Lower leg skin (tissue), 3 donors: Measurements from ENCODE around the gene SH2D3A.

ENCODE experiments used
- CTCF ChIP-seq, 3 donors: fragments of 450-650 bp; IDR thresholded peaks; one replicate each; pipeline ENCODE4 v1.5.1; 2016; ENCODE audit warnings: antibody characterized with exemption in 3 of 3, mild to moderate bottlenecking in 3 of 3, moderate library complexity in 2 of 3
- POLR2A ChIP-seq, 2 donors: fragments of 450-650 bp; IDR thresholded peaks; one replicate each; pipeline ENCODE4 v1.6.1; 2016 to 2017; ENCODE audit warnings: antibody characterized with exemption in 2 of 2, mild to moderate bottlenecking in 1 of 2, moderate library complexity in 1 of 2

GRCh38 chr19:6709549-6709948 is 57.7 kb downstream of the SH2D3A start:
- TF ChIP-seq CTCF (IDR thresholded peaks at IDR 0.05) (no peak), POLR2A (IDR thresholded peaks at IDR 0.05) (no peak)
